ENCODE measurements around the gene VEZF1. TPM values are rescaled to one million over a fixed set of nuclear protein-coding genes. Genes with fewer than 3 reads are reported as not detected.
A peak's percentile ranks its signal among the peaks of the same experiment; 100 is the strongest.

VEZF1 gene
- total and polyA plus RNA-seq, 2 of the 4 experiments (the other 2 are of a cell fraction) = 21.1 to 42.1 TPM

DNA sequence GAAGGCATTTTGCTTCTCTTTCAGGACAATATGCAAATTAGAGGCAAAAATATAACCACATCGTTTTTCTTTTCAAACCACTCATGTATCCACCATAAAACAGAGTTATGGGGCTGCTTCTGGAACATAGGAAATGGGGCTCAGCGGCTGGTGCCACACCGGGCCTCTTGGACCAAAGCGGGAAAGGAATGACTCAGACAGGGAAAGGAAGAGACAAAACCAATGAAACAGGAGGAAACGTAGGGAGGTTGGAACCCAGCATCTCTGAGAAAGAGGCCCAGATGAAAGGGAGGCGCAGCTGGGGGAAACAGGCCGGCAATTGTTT lies 61.4 kb downstream of the VEZF1 start:
- Histone ChIP-seq H3K4me2 (ENCODE audit: low read depth, low read length) (no peak overlapping the region; the same call in 1 of the 2 replicates), H3K79me1 (ENCODE audit: low read depth in 1 of 2, low read length in 2 of 2) (peaks cover 39 to 83% of the 10 kb centered on the region in 2 experiments), H4K8ac (ENCODE audit: low read depth in 2 of 2, low read length in 2 of 2) (no peak overlapping the region), H4K20me1 (ENCODE audit: insufficient read depth, low read length) (peaks cover 29% of the 10 kb centered on the region), H2BK5ac (ENCODE audit: low read depth, low read length, poor library complexity, severe bottlenecking) (no peak overlapping the region), H3K4me3 (ENCODE audit: insufficient read depth, low read depth, low read length) (no peak overlapping the region), H3K9me1 (ENCODE audit: insufficient read depth, low read length) (peaks cover 23% of the 10 kb centered on the region), H3K36me3 (ENCODE audit: control insufficient read depth, insufficient read depth, low read length) (peaks cover 4% of the 10 kb centered on the region; the same call in 1 of the 2 replicates), H3K27ac (ENCODE audit: insufficient read depth, low read length) (no peak overlapping the region; the same call in 1 of the 2 replicates), H2BK20ac (ENCODE audit: low read depth, low read length) (no peak overlapping the region), H3K4ac (ENCODE audit: low read depth, low read length) (no peak overlapping the region), H2AK9ac (replicated peaks; ENCODE audit: low read depth, low read length, poor library complexity) (peak overlapping the region; percentile 12), H3K18ac (ENCODE audit: low read depth, low read length) (no peak overlapping the region), H3K56ac (ENCODE audit: extremely low read depth, insufficient read depth, low read length) (no peak overlapping the region), H3K4me1 (ENCODE audit: control insufficient read depth, insufficient read depth, low read length) (peaks cover 17% of the 10 kb centered on the region), H3K9me3 (ENCODE audit: control insufficient read depth, insufficient read depth, low read length) (no peaks in the 10 kb centered on the region), H4K5ac (ENCODE audit: low read depth, low read length) (no peak overlapping the region), H4K91ac (ENCODE audit: insufficient read depth, low read depth, low read length) (no peak overlapping the region), H3K14ac (replicated peaks; ENCODE audit: low read depth, low read length) (no peak overlapping the region), H2AK5ac (ENCODE audit: low read depth, low read length) (peak overlapping the region; percentile 28; the same call in 1 of the 2 replicates), H2BK120ac (ENCODE audit: low read depth, low read length) (no peak overlapping the region), H2BK15ac (ENCODE audit: low read depth, low read length) (no peak overlapping the region), H3K23ac (ENCODE audit: low read depth, low read length) (no peak overlapping the region; the same call in 1 of the 2 replicates), H3K9ac (ENCODE audit: low read depth, low read length) (no peak overlapping the region; the same call in 1 of the 2 replicates), H3K27me3 (ENCODE audit: control insufficient read depth, insufficient read depth, low read length) (no peaks in the 10 kb centered on the region), H2AFZ (replicated peaks; ENCODE audit: low read length, poor library complexity) (no peak overlapping the region)
- ATAC-seq (ENCODE audit: low read depth) (no peak), DNase-seq (no peak)
- WGBS, 2 experiments (ENCODE audit: extremely low coverage in 2 of 2, insufficient read length in 1 of 2) = 61% methylated on average over 5 of the region's 7 CpGs; no CpG with 5 or more reads in 1 of the 2 experiments
- ChIA-PET POLR2A (ENCODE audit: unreplicated experiment) (interaction anchor here (0.6 kb wide), 1 partner anchor 66 kb away, joined by 3 read pairs; no protein-coding TSS in a partner anchor), CTCF (no interaction called here)
- dilution Hi-C loops (cut with HindIII; ENCODE audit: low sequenced_read_pairs, unreplicated experiment) (no loop called here), intact Hi-C loops (cut with micrococcal nuclease) (no loop called here), in situ Hi-C loops (cut with MboI; ENCODE audit: low sequenced_read_pairs) (no loop called here)
- TF ChIP-seq CTCF (conservative IDR thresholded peaks at IDR 0.05; ENCODE audit: low read depth, low read length) (no peak), POLR2A (IDR thresholded peaks at IDR 0.05; ENCODE audit: low read depth, low read length) (no peak), MAFK (IDR thresholded peaks at IDR 0.05; ENCODE audit: low read depth, low read length) (no peak), RCOR1 (IDR thresholded peaks at IDR 0.05; ENCODE audit: insufficient replicate concordance, low read length) (no peak), ELK1 (IDR thresholded peaks at IDR 0.05; ENCODE audit: borderline replicate concordance, low read depth, low read length) (no peak), MAZ (IDR thresholded peaks at IDR 0.05; ENCODE audit: borderline replicate concordance, low read depth, low read length) (no peak), BHLHE40 (IDR thresholded peaks at IDR 0.05; ENCODE audit: low read depth, low read length) (no peak), NFE2L2 (IDR thresholded peaks at IDR 0.05; ENCODE audit: low read depth, low read length) (no peak), SMC3 (IDR thresholded peaks at IDR 0.05; ENCODE audit: low read depth, low read length) (no peak)
- TF ChIP-seq, protein P1, sequence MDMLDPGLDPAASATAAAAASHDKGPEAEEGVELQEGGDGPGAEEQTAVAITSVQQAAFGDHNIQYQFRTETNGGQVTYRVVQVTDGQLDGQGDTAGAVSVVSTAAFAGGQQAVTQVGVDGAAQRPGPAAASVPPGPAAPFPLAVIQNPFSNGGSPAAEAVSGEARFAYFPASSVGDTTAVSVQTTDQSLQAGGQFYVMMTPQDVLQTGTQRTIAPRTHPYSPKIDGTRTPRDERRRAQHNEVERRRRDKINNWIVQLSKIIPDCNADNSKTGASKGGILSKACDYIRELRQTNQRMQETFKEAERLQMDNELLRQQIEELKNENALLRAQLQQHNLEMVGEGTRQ (IDR thresholded peaks at IDR 0.05; ENCODE audit: low read depth, low read length) = no peak
- BruUV-seq (replicated peaks) = no TSS peak
